H9 (cell line): ENCODE measurements around the gene SORCS2. TPM values are rescaled to one million over a fixed set of nuclear protein-coding genes. Genes with fewer than 3 reads are reported as not detected.

Experiments used
- DNase-seq: peaks from one replicate; pipeline ENCODE4 v3.0.0-alpha.2; 2017
- H2AFZ ChIP-seq: one replicate; pipeline ENCODE4 v1.6.1; 2013; ENCODE audit warnings: mild to moderate bottlenecking, low read length, control low read depth, moderate library complexity
- H2AK5ac ChIP-seq: 2 replicates; pipeline ENCODE4 v1.6.1; 2013; ENCODE audit warnings: low read length, control low read depth, mixed read lengths; ENCODE audit not compliant: insufficient read length
- H2BK120ac ChIP-seq: one replicate; pipeline ENCODE4 v1.6.1; 2013; ENCODE audit warnings: low read depth, mild to moderate bottlenecking, low read length, control low read depth, inconsistent platforms; ENCODE audit not compliant: poor library complexity, severe bottlenecking
- H2BK12ac ChIP-seq: 2 replicates; pipeline ENCODE4 v1.6.1; 2013; ENCODE audit warnings: low read length, control low read depth, mixed read lengths, low read depth; ENCODE audit not compliant: insufficient read length
- H2BK15ac ChIP-seq: 2 replicates; pipeline ENCODE4 v1.6.1; 2013; ENCODE audit warnings: low read depth, low read length, control low read depth
- H2BK20ac ChIP-seq: one replicate; pipeline ENCODE4 v1.6.1; 2013; ENCODE audit warnings: low read depth, mild to moderate bottlenecking, low read length, control low read depth, inconsistent platforms; ENCODE audit not compliant: poor library complexity, severe bottlenecking
- H2BK5ac ChIP-seq: 2 replicates; pipeline ENCODE4 v1.6.1; 2013; ENCODE audit warnings: low read length, control low read depth, mixed read lengths; ENCODE audit not compliant: insufficient read length
- H3K14ac ChIP-seq: 2 replicates; pipeline ENCODE4 v1.6.1; 2013; ENCODE audit warnings: low read length, control low read depth; ENCODE audit not compliant: insufficient read depth
- H3K18ac ChIP-seq: 2 replicates; pipeline ENCODE4 v1.6.1; 2013; ENCODE audit warnings: low read depth, mild to moderate bottlenecking, mixed read lengths, low read length, control low read depth; ENCODE audit not compliant: insufficient read length
- H3K23ac ChIP-seq: 2 replicates; pipeline ENCODE4 v1.6.1; 2013; ENCODE audit warnings: low read length, control low read depth, mixed read lengths, low read depth; ENCODE audit not compliant: insufficient read length
- H3K23me2 ChIP-seq: 2 replicates; pipeline ENCODE4 v1.6.1; 2013; ENCODE audit warnings: low read depth, mild to moderate bottlenecking, mixed read lengths, low read length, control low read depth; ENCODE audit not compliant: insufficient read length, poor library complexity, severe bottlenecking
- H3K27ac ChIP-seq: 2 replicates; pipeline ENCODE4 v1.5.1; 2013; ENCODE audit warnings: low read length, control low read depth, mixed read lengths, low read depth; ENCODE audit not compliant: insufficient read length
- H3K27me3 ChIP-seq: 2 replicates; pipeline ENCODE4 v1.6.1; 2013; ENCODE audit warnings: low read length, control low read depth, inconsistent platforms; ENCODE audit not compliant: insufficient read depth
- H3K4ac ChIP-seq: 2 replicates; pipeline ENCODE4 v1.6.1; 2013; ENCODE audit warnings: low read depth, mild to moderate bottlenecking, control low read depth, inconsistent platforms, low read length, moderate library complexity
- H3K4me1 ChIP-seq: 2 replicates; pipeline ENCODE4 v1.6.1; 2013; ENCODE audit warnings: low read length, control low read depth, inconsistent platforms; ENCODE audit not compliant: insufficient read depth
- H3K4me2 ChIP-seq: 2 replicates; pipeline ENCODE4 v1.6.1; 2013; ENCODE audit warnings: low read length, control low read depth, mixed read lengths; ENCODE audit not compliant: insufficient read length, insufficient read depth
- H3K56ac ChIP-seq: 2 replicates; pipeline ENCODE4 v1.6.1; 2013; ENCODE audit warnings: low read depth, mild to moderate bottlenecking, mixed read lengths, low read length, control low read depth; ENCODE audit not compliant: insufficient read length
- H3K79me1 ChIP-seq: 2 replicates; pipeline ENCODE4 v1.6.1; 2013; ENCODE audit warnings: low read depth, mild to moderate bottlenecking, moderate library complexity, low read length, control low read depth, inconsistent platforms; ENCODE audit not compliant: insufficient read depth, poor library complexity, severe bottlenecking
- H3K79me2 ChIP-seq: 2 replicates; pipeline ENCODE4 v1.6.1; 2013; ENCODE audit warnings: low read length, control low read depth, inconsistent platforms; ENCODE audit not compliant: insufficient read depth
- H3K9ac ChIP-seq: 2 replicates; pipeline ENCODE4 v1.6.1; 2013; ENCODE audit warnings: low read length, control low read depth, mixed read lengths; ENCODE audit not compliant: insufficient read length; ENCODE audit errors: extremely low read depth
- H3K9me3 ChIP-seq: one replicate; pipeline ENCODE4 v1.6.1; 2013; ENCODE audit warnings: low read depth, low read length, inconsistent platforms; ENCODE audit not compliant: control insufficient read depth
- H3T11ph ChIP-seq: one replicate; pipeline ENCODE4 v1.6.1; 2013; ENCODE audit warnings: mild to moderate bottlenecking, low read length, control low read depth, inconsistent platforms
- H4K20me1 ChIP-seq: one replicate; pipeline ENCODE4 v1.6.1; 2013; ENCODE audit not compliant: control insufficient read depth, insufficient read length, insufficient read depth
- H4K5ac ChIP-seq: 2 replicates; pipeline ENCODE4 v1.6.1; 2013; ENCODE audit warnings: low read depth, mild to moderate bottlenecking, mixed read lengths, low read length, control low read depth; ENCODE audit not compliant: insufficient read length
- H4K8ac ChIP-seq: replicated peaks from 2 replicates; pipeline ENCODE4 v1.6.1; 2013; ENCODE audit warnings: low read length, control low read depth, mixed read lengths, low read depth; ENCODE audit not compliant: insufficient read length
- H4K91ac ChIP-seq: 2 replicates; pipeline ENCODE4 v1.6.1; 2013; ENCODE audit warnings: low read depth, mild to moderate bottlenecking, moderate library complexity, mixed read lengths, low read length, control low read depth; ENCODE audit not compliant: insufficient read length
- H3K27ac Mint-ChIP-seq, 3 experiments: 2 replicates in 2 of 3; 3 replicates in 1 of 3; pipeline ENCODE4 v1.8.0; 2020 to 2021; ENCODE audit warnings: mixed read lengths in 3 of 3, mild to moderate bottlenecking in 1 of 3, moderate library complexity in 1 of 3
- H3K27me3 Mint-ChIP-seq: 2 replicates; pipeline ENCODE4 v1.8.0; 2021; ENCODE audit warnings: low read depth, mild to moderate bottlenecking, moderate library complexity, mixed read lengths
- H3K36me3 Mint-ChIP-seq, 3 experiments: 2 replicates in 2 of 3; 3 replicates in 1 of 3; pipeline ENCODE4 v1.8.0; 2020 to 2021; ENCODE audit warnings: low read depth in 3 of 3, mixed read lengths in 3 of 3; ENCODE audit not compliant: insufficient read depth in 1 of 3
- H3K4me1 Mint-ChIP-seq, 2 experiments: 2 replicates each; pipeline ENCODE4 v1.8.0; 2020; ENCODE audit warnings: mixed read lengths in 2 of 2
- H3K4me3 Mint-ChIP-seq, 2 experiments: 2 replicates in 1 of 2; 3 replicates in 1 of 2; pipeline ENCODE4 v1.8.0; 2020 to 2021; ENCODE audit warnings: mild to moderate bottlenecking in 2 of 2, mixed read lengths in 2 of 2, moderate library complexity in 1 of 2
- H3K9me3 Mint-ChIP-seq, 2 experiments: 2 replicates in 1 of 2; 3 replicates in 1 of 2; pipeline ENCODE4 v1.8.0; 2020; ENCODE audit warnings: mild to moderate bottlenecking in 2 of 2, mixed read lengths in 2 of 2, moderate library complexity in 1 of 2
- WGBS: extraction: QIAGEN DNeasy Blood & Tissue Kit; methylation state at CpG from one replicate; pipeline ENCODE4 v1.1.7; 2013; ENCODE audit warnings: missing lambda C conversion rate, low lambda C conversion rate, mixed read lengths; ENCODE audit not compliant: insufficient read length; ENCODE audit errors: extremely low coverage; 5-methylcytosine and 5-hydroxymethylcytosine counted together
- total RNA-seq: library from RNA; stranded (reverse); gene quantifications from 2 replicates; pipeline ENCODE4 v1.2.1, GENCODE V29; 2021
- TF ChIP-seq, protein P1 (sequence below): fragments of 200-600 bp; sonication (generic); conservative IDR thresholded peaks from 3 replicates; pipeline ENCODE4 v1.8.0; 2021; ENCODE audit warnings: antibody characterized with exemption, mild to moderate bottlenecking

Gene SORCS2
- total RNA-seq, 1 experiment from 2014 or later = 0.57 TPM

DNA sequence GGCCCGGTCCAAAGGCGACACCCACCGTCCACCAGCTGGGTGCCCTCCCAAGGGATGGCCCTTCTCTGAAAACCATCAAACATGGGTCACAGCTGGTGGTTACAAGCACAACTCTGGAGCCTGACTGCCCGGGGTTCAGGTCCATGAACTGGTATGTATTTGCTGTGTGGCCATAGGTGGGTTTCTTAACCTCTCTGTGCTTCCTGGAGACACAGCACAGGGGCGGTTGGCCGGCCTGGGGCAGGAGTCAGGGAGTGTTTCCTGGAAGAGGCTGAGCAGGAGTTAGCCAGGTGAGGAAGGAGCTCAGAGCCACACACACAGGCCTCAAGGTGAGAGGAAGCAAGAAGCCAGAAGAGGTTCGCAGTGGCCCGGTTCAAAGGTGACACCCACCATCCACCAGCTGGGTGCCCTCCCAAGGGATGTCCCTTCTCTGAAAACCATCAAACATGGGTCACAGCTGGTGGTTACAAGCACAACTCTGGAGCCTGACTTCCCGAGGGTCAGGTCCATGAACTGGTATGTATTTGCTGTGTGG lies 486.0 kb downstream of the SORCS2 start:
- DNase-seq = no peak
- Histone ChIP-seq H2AFZ (no peak overlapping the region), H3K18ac (no peak overlapping the region), H2BK5ac (no peak overlapping the region), H3K27ac (no peak overlapping the region), H4K91ac (no peak overlapping the region), H3K14ac (no peak overlapping the region; the same call in 1 of the 2 replicates), H3K4me2 (no peak overlapping the region), H2AK5ac (no peak overlapping the region), H4K8ac (no peak overlapping the region), H3K23me2 (no peaks in the 10 kb centered on the region), H2BK15ac (no peak overlapping the region), H3T11ph (no peak overlapping the region), H4K20me1 (no peaks in the 10 kb centered on the region), H3K9ac (no peak overlapping the region), H3K79me2 (no peaks in the 10 kb centered on the region), H2BK12ac (no peak overlapping the region), H2BK20ac (no peak overlapping the region), H3K27me3 (no peaks in the 10 kb centered on the region), H3K23ac (no peak overlapping the region), H3K4ac (no peak overlapping the region), H3K4me1 (no peaks in the 10 kb centered on the region), H3K79me1 (no peaks in the 10 kb centered on the region), H4K5ac (no peak overlapping the region), H2BK120ac (no peak overlapping the region), H3K9me3 (no peaks in the 10 kb centered on the region), H3K56ac (no peak overlapping the region)
- Mint-ChIP-seq H3K27me3 (peaks cover 12% of the 10 kb centered on the region), H3K4me1 (peaks cover 2 to 20% of the 10 kb centered on the region in 2 experiments; a peak in 3 of 4 replicates), H3K36me3 (peaks cover 6 to 13% (median 9%) of the 10 kb centered on the region in 3 experiments; a peak in 6 of 7 replicates), H3K4me3 (no peak overlapping the region), H3K9me3 (peaks cover 15% of the 10 kb centered on the region in 2 experiments), H3K27ac (no peak overlapping the region; a peak in 1 of 7 replicates)
- TF ChIP-seq, protein P1, sequence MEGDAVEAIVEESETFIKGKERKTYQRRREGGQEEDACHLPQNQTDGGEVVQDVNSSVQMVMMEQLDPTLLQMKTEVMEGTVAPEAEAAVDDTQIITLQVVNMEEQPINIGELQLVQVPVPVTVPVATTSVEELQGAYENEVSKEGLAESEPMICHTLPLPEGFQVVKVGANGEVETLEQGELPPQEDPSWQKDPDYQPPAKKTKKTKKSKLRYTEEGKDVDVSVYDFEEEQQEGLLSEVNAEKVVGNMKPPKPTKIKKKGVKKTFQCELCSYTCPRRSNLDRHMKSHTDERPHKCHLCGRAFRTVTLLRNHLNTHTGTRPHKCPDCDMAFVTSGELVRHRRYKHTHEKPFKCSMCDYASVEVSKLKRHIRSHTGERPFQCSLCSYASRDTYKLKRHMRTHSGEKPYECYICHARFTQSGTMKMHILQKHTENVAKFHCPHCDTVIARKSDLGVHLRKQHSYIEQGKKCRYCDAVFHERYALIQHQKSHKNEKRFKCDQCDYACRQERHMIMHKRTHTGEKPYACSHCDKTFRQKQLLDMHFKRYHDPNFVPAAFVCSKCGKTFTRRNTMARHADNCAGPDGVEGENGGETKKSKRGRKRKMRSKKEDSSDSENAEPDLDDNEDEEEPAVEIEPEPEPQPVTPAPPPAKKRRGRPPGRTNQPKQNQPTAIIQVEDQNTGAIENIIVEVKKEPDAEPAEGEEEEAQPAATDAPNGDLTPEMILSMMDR = no peak
- WGBS = no CpG with 5 or more reads among the region's 9 CpGs
